HCT116 (cell line): ENCODE results near the gene NCKAP5. TPM values are rescaled to one million over a fixed set of nuclear protein-coding genes. Genes with fewer than 3 reads are reported as not detected.

Experiments used
- ATAC-seq: fragments of 200-7000 bp; cut with Tn5 transposase; 2 replicates; pipeline ENCODE4 v1.9.1; 2020; ENCODE audit warnings: mild to moderate bottlenecking, moderate library complexity
- BruUV-seq: library from RNA; stranded (reverse); fragments of 400-500 nt; replicated peaks from 2 replicates; lab custom pipeline; 2021; lab: Mats Ljungman, UMichigan
- CTCF ChIA-PET: fragments of 300-600 bp; sonication (Branson Sonifier 250); formaldehyde crosslinking; loops from one replicate; lab custom pipeline; 2021; ENCODE audit warnings: antibody characterized with exemption; lab: Charles Lee
- POLR2A ChIA-PET: fragments of 300-600, 350-600 bp; sonication (Branson Sonifier 250); formaldehyde crosslinking; loops from one replicate; lab custom pipeline; 2021; ENCODE audit warnings: antibody characterized with exemption; lab: Charles Lee
- RAD21 ChIA-PET, 2 experiments: fragments of 300-600 bp; sonication (Branson Sonifier 250); formaldehyde crosslinking; loops; one replicate each; lab custom pipeline; 2023; ENCODE audit warnings: low total read pairs in 2 of 2; ENCODE audit not compliant: uncharacterized antibody in 2 of 2, unreplicated experiment in 2 of 2, low non-redundant PET in 1 of 2; lab: Charles Lee
- DNase-seq: peaks from one replicate; pipeline ENCODE4 v3.0.0-alpha.2; 2010; ENCODE audit warnings: low read depth, low spot score
- H2AFZ ChIP-seq: fragments of 200-600 bp; shearing (Covaris generic), sonication (generic); 2 replicates; pipeline ENCODE4 v1.6.1; 2017; ENCODE audit warnings: low read depth, mixed run types, mixed read lengths, antibody characterized with exemption, low read length; ENCODE audit not compliant: poor library complexity, severe bottlenecking
- H3K27ac ChIP-seq: 2 replicates; pipeline ENCODE4 v1.5.1; 2012; ENCODE audit warnings: low read depth, low read length
- H3K27me3 ChIP-seq: fragments of 200-600 bp; sonication (generic); 2 replicates; pipeline ENCODE4 v1.6.1; 2016; ENCODE audit warnings: mixed run types, low read length, mixed read lengths; ENCODE audit not compliant: insufficient read depth
- H3K36me3 ChIP-seq, 2 experiments: fragments of 200-500 bp in 1 of 2; fragments of 200-600 bp in 1 of 2; sonication (Bioruptor generic) in 1 of 2; sonication (generic) in 1 of 2; 2 replicates each; pipeline versions ENCODE4 v1.5.1 to v1.6.1; 2014 to 2016; ENCODE audit warnings: low read length in 2 of 2, inconsistent platforms in 1 of 2, mixed read lengths in 1 of 2, mixed run types in 1 of 2; ENCODE audit not compliant: insufficient read depth in 2 of 2, control insufficient read depth in 1 of 2
- H3K4me1 ChIP-seq, 2 experiments: fragments of 200-600 bp in 1 of 2; sonication (generic) in 1 of 2; 2 replicates each; pipeline versions ENCODE4 v1.5.1 to v1.6.1; 2012 to 2017; ENCODE audit warnings: low read length in 2 of 2, inconsistent platforms in 1 of 2, mild to moderate bottlenecking in 1 of 2, mixed read lengths in 1 of 2, mixed run types in 1 of 2, moderate library complexity in 1 of 2; ENCODE audit not compliant: insufficient read depth in 2 of 2, control insufficient read depth in 1 of 2
- H3K4me2 ChIP-seq: fragments of 200-600 bp; sonication (generic); 2 replicates; pipeline ENCODE4 v1.6.1; 2017; ENCODE audit warnings: mixed run types, low read length, mixed read lengths
- H3K4me3 ChIP-seq, 2 experiments: fragments of 200-600 bp in 1 of 2; sonication (generic) in 1 of 2; replicated peaks in 1 of 2; 2 replicates each; pipeline ENCODE4 v1.5.1; 2011 to 2016; ENCODE audit warnings: low read length in 2 of 2, control low read depth in 1 of 2, low read depth in 1 of 2, mild to moderate bottlenecking in 1 of 2, mixed read lengths in 1 of 2, mixed run types in 1 of 2
- H3K79me2 ChIP-seq: fragments of 200-600 bp; sonication (generic); 2 replicates; pipeline ENCODE4 v1.6.1; 2017; ENCODE audit warnings: mild to moderate bottlenecking, mixed run types, low read length, moderate library complexity, mixed read lengths; ENCODE audit not compliant: insufficient read depth
- H3K9ac ChIP-seq: fragments of 200-600 bp; sonication (generic); 2 replicates; pipeline ENCODE4 v1.6.1; 2016; ENCODE audit warnings: low read length, mixed read lengths
- H3K9me2 ChIP-seq: fragments of 200-600 bp; sonication (generic), shearing (Covaris generic); 2 replicates; pipeline ENCODE4 v1.6.1; 2017; ENCODE audit warnings: mixed run types, mild to moderate bottlenecking, moderate library complexity; ENCODE audit not compliant: insufficient read depth
- H3K9me3 ChIP-seq, 2 experiments: fragments of 200-500 bp in 1 of 2; fragments of 200-600 bp in 1 of 2; sonication (Bioruptor generic) in 1 of 2; sonication (generic) in 1 of 2; 2 replicates each; pipeline ENCODE4 v1.6.1; 2014 to 2017; ENCODE audit warnings: low read length in 2 of 2, mixed read lengths in 2 of 2, inconsistent platforms in 1 of 2, low read depth in 1 of 2, mild to moderate bottlenecking in 1 of 2, mixed run types in 1 of 2, moderate library complexity in 1 of 2; ENCODE audit not compliant: control insufficient read depth in 1 of 2, insufficient read depth in 1 of 2
- H4K20me1 ChIP-seq: fragments of 200-600 bp; sonication (generic), shearing (Covaris generic); 2 replicates; pipeline ENCODE4 v1.6.1; 2017; ENCODE audit warnings: mixed run types, mild to moderate bottlenecking, moderate library complexity; ENCODE audit not compliant: insufficient read depth
- CBX3 ChIP-seq: IDR thresholded peaks from 2 replicates; pipeline ENCODE4 v1.6.1; 2012; ENCODE audit warnings: low read depth
- CTCF ChIP-seq, 3 experiments: fragments of 200-600 bp in 1 of 3; sonication (generic) in 1 of 3; IDR thresholded peaks in 2 of 3; conservative IDR thresholded peaks in 1 of 3; 2 replicates each; pipeline ENCODE4 v1.5.1; 2012 to 2017; ENCODE audit warnings: low read depth in 2 of 3, low read length in 2 of 3, antibody characterized with exemption in 1 of 3, borderline replicate concordance in 1 of 3, control low read depth in 1 of 3, mild to moderate bottlenecking in 1 of 3, mixed read lengths in 1 of 3, mixed run types in 1 of 3, moderate library complexity in 1 of 3; ENCODE audit not compliant: insufficient read depth in 1 of 3
- EGR1 ChIP-seq: IDR thresholded peaks from 2 replicates; pipeline ENCODE4 v1.6.1; 2012; ENCODE audit warnings: low read depth
- REST ChIP-seq: IDR thresholded peaks from 2 replicates; pipeline ENCODE4 v1.6.1; 2012; ENCODE audit warnings: low read depth
- SP1 ChIP-seq: IDR thresholded peaks from 2 replicates; pipeline ENCODE4 v1.6.1; 2012; ENCODE audit warnings: low read depth
- SRF ChIP-seq: IDR thresholded peaks from 2 replicates; pipeline ENCODE4 v1.6.1; 2012; ENCODE audit warnings: low read depth
- YY1 ChIP-seq: IDR thresholded peaks from 2 replicates; pipeline ENCODE4 v1.6.1; 2011; ENCODE audit warnings: low read length, low read depth, moderate library complexity, mild to moderate bottlenecking; ENCODE audit not compliant: insufficient replicate concordance; ENCODE audit errors: extremely low read depth
- intact Hi-C: fragments of 100-400 bp; cut with micrococcal nuclease; formaldehyde crosslinking; loops from 2 replicates; pipeline ENCODE4 v1.10.0; 2022
- total RNA-seq: library from RNA; stranded (reverse); gene quantifications from one replicate; pipeline ENCODE4 v1.2.1, GENCODE V29; 2021; ENCODE audit not compliant: unreplicated experiment

NCKAP5 gene
- total RNA-seq, 1 experiment from 2014 or later, result 0.30 TPM

GRCh38 chr2:132654968-132655367 lies 913.3 kb downstream of the NCKAP5 start:
- Histone ChIP-seq H3K9me2 (no peaks in the 10 kb centered on the region), H3K4me1 (no peaks in the 10 kb centered on the region), H3K4me2 (no peak overlapping the region), H3K36me3 (no peaks in the 10 kb centered on the region), H3K9ac (no peak overlapping the region), H3K27ac (no peak overlapping the region), H3K27me3 (peaks cover 19% of the 10 kb centered on the region; the same call in 1 of the 2 replicates), H3K4me3 (no peak overlapping the region), H2AFZ (no peak overlapping the region), H3K79me2 (no peaks in the 10 kb centered on the region), H3K9me3 (no peaks in the 10 kb centered on the region), H4K20me1 (no peaks in the 10 kb centered on the region)
- ChIA-PET CTCF (no interaction called here), RAD21 (no interaction called here), POLR2A (no interaction called here)
- ATAC-seq (no peak), DNase-seq (no peak)
- BruUV-seq, result no TSS peak
- intact Hi-C loops, result loop anchor here (5.0 kb wide), 1 partner anchor 388 kb away; no protein-coding TSS in a partner anchor
- no peak for TF ChIP-seq CBX3
- no peak for TF ChIP-seq YY1
- TF ChIP-seq REST, result no peak
- TF ChIP-seq CTCF (IDR thresholded peaks at IDR 0.05 in 2 of 3, conservative IDR thresholded peaks at IDR 0.05 in 1 of 3; ENCODE audit: borderline replicate concordance in 1 of 3, insufficient read depth in 1 of 3, low read depth in 2 of 3, low read length in 2 of 3), result no peak
- no peak for TF ChIP-seq SRF
- no peak for TF ChIP-seq SP1
- TF ChIP-seq EGR1, result no peak
